Measurements from ENCODE around the gene ALG1.
"Not testable (repeated sequence)": the region's sequence is repeated elsewhere in the genome, so short reads cannot be mapped to it uniquely, and the experiment has no call there.

ALG1 gene

GRCh38 chr16:5072334-5073278, 963 bp downstream of the ALG1 start:
- peak overlapping the region; percentile 75 for H3K9ac ChIP-seq
- peak overlapping the region; percentile 79 for H3K4me3 ChIP-seq (IDR thresholded peaks at IDR 0.05; ENCODE audit: insufficient read depth, low read depth, low read length)
- TF ChIP-seq CTCF (conservative IDR thresholded peaks at IDR 0.05; ENCODE audit: low read depth, low read length), result no peak
- no peaks in the 10 kb centered on the region for H3K36me3 ChIP-seq (ENCODE audit: insufficient read depth)
- peaks cover 17% of the 10 kb centered on the region for H3K4me1 ChIP-seq (ENCODE audit: low read depth, poor library complexity, severe bottlenecking)
- peak overlapping the region; percentile 81 for H3K4me2 ChIP-seq
- peak overlapping the region; percentile 70 for H3K27ac ChIP-seq
- H2AFZ ChIP-seq (ENCODE audit: low read depth), result peak overlapping the region; percentile 87
- peaks cover 20% of the 10 kb centered on the region for H3K79me2 ChIP-seq (ENCODE audit: insufficient read depth, low read depth)
- H4K20me1 ChIP-seq (ENCODE audit: insufficient read depth), result no peaks in the 10 kb centered on the region
- H3K27me3 ChIP-seq (ENCODE audit: insufficient read depth, low read depth), result no peaks in the 10 kb centered on the region

- peak overlapping the region; percentile 81; the same call in 1 of the 2 replicates for H3K4me2 ChIP-seq
- H3K9ac ChIP-seq, result no peak overlapping the region
Observed at GRCh38 chr16:5073279-5073629, 1.6 kb downstream of the ALG1 start.

GRCh38 chr16:5073771-5074170, 2.1 kb downstream of the ALG1 start:
- not testable (repeated sequence) for H3K27ac ChIP-seq; H2AFZ ChIP-seq (ENCODE audit: low read depth); H3K36me3 ChIP-seq (ENCODE audit: insufficient read depth); H3K9ac ChIP-seq; H3K4me3 ChIP-seq (IDR thresholded peaks at IDR 0.05; ENCODE audit: insufficient read depth, low read depth, low read length); H4K20me1 ChIP-seq (ENCODE audit: insufficient read depth); H3K4me2 ChIP-seq; H3K27me3 ChIP-seq (ENCODE audit: insufficient read depth, low read depth)
- Histone ChIP-seq H3K4me1 (ENCODE audit: low read depth, poor library complexity, severe bottlenecking) (peaks cover 17% of the 10 kb centered on the region), H3K79me2 (ENCODE audit: insufficient read depth, low read depth) (peaks cover 20% of the 10 kb centered on the region)

More at GRCh38 chr16:5073279-5073629, 1.6 kb downstream of the ALG1 start:
- Histone ChIP-seq H3K79me2 (ENCODE audit: insufficient read depth, low read depth) (peaks cover 20% of the 10 kb centered on the region), H4K20me1 (ENCODE audit: insufficient read depth) (no peaks in the 10 kb centered on the region), H3K36me3 (ENCODE audit: insufficient read depth) (no peaks in the 10 kb centered on the region), H3K27me3 (ENCODE audit: insufficient read depth, low read depth) (no peaks in the 10 kb centered on the region), H3K4me3 (IDR thresholded peaks at IDR 0.05; ENCODE audit: insufficient read depth, low read depth, low read length) (no peak overlapping the region), H2AFZ (ENCODE audit: low read depth) (no peak overlapping the region), H3K4me1 (ENCODE audit: low read depth, poor library complexity, severe bottlenecking) (peaks cover 17% of the 10 kb centered on the region), H3K27ac (no peak overlapping the region)
- no peak for TF ChIP-seq CTCF (conservative IDR thresholded peaks at IDR 0.05; ENCODE audit: low read depth, low read length)

GRCh38 chr16:5075637-5076036, 4.0 kb downstream of the ALG1 start:
- Histone ChIP-seq H3K79me2 (ENCODE audit: insufficient read depth, low read depth) (peaks cover 20% of the 10 kb centered on the region), H3K4me3 (IDR thresholded peaks at IDR 0.05; ENCODE audit: insufficient read depth, low read depth, low read length) (no peak overlapping the region), H3K4me2 (no peak overlapping the region), H3K4me1 (ENCODE audit: low read depth, poor library complexity, severe bottlenecking) (peaks cover 17% of the 10 kb centered on the region), H3K9ac (no peak overlapping the region), H4K20me1 (ENCODE audit: insufficient read depth) (no peaks in the 10 kb centered on the region), H3K27ac (no peak overlapping the region), H3K27me3 (ENCODE audit: insufficient read depth, low read depth) (no peaks in the 10 kb centered on the region), H2AFZ (ENCODE audit: low read depth) (no peak overlapping the region), H3K36me3 (ENCODE audit: insufficient read depth) (no peaks in the 10 kb centered on the region)
- no peak for TF ChIP-seq CTCF (conservative IDR thresholded peaks at IDR 0.05; ENCODE audit: low read depth, low read length)

- H3K36me3 ChIP-seq (ENCODE audit: insufficient read depth), result no peaks in the 10 kb centered on the region
- H3K4me3 ChIP-seq (IDR thresholded peaks at IDR 0.05; ENCODE audit: insufficient read depth, low read depth, low read length), result no peak overlapping the region
- H3K79me2 ChIP-seq (ENCODE audit: insufficient read depth, low read depth), result peaks cover 18% of the 10 kb centered on the region
- no peaks in the 10 kb centered on the region for H4K20me1 ChIP-seq (ENCODE audit: insufficient read depth)
- no peak overlapping the region for H3K9ac ChIP-seq
- peaks cover 21% of the 10 kb centered on the region for H3K4me1 ChIP-seq (ENCODE audit: low read depth, poor library complexity, severe bottlenecking)
- no peak for TF ChIP-seq CTCF (conservative IDR thresholded peaks at IDR 0.05; ENCODE audit: low read depth, low read length)
- H3K27me3 ChIP-seq (ENCODE audit: insufficient read depth, low read depth), result no peaks in the 10 kb centered on the region
- H3K4me2 ChIP-seq, result no peak overlapping the region
- no peak overlapping the region for H3K27ac ChIP-seq
- H2AFZ ChIP-seq (ENCODE audit: low read depth), result no peak overlapping the region
Observed at GRCh38 chr16:5077304-5077703, 5.7 kb downstream of the ALG1 start.
